GM13977 (cell line): ENCODE results near the gene FBXO48.
"Not testable (repeated sequence)": the region's sequence is repeated elsewhere in the genome, so short reads cannot be mapped to it uniquely, and the experiment has no call there.

Experiments
- DNase-seq: peaks from one replicate; pipeline ENCODE4 v3.0.0; 2012; ENCODE audit warnings: low spot score
- CTCF ChIP-seq: IDR thresholded peaks from 2 replicates; pipeline ENCODE4 v1.5.1; 2012; ENCODE audit warnings: mild to moderate bottlenecking, control low read depth; ENCODE audit not compliant: insufficient read depth; ENCODE audit errors: extremely low read depth, missing control alignments
- in situ Hi-C: fragments of 300-500 bp; cut with MboI; formaldehyde crosslinking; loops from one replicate; pipeline ENCODE4 v1.12.0; 2022; ENCODE audit warnings: low sequenced_read_pairs, low pct_unique_long_range_greater_than_20kb, mixed read lengths, inconsistent platforms; ENCODE audit not compliant: unreplicated experiment

The FBXO48 gene

GRCh38 chr2:68454719-68455118 is 12.4 kb downstream of the FBXO48 start:
- no peak for DNase-seq
- in situ Hi-C loops = no loop called here
- no peak for TF ChIP-seq CTCF

GRCh38 chr2:68453761-68454360 is 13.2 kb downstream of the FBXO48 start:
- DNase-seq = no peak
- TF ChIP-seq CTCF = no peak
- in situ Hi-C loops = no loop called here

- no peak for TF ChIP-seq CTCF
- DNase-seq = no peak
- in situ Hi-C loops = no loop called here
Measured at GRCh38 chr2:68452158-68452900, 14.8 kb downstream of the FBXO48 start.

GRCh38 chr2:68448671-68449653 is 18.1 kb downstream of the FBXO48 start:
- no peak for TF ChIP-seq CTCF
- in situ Hi-C loops = loop anchor here (10.0 kb wide), 2 partner anchors 154 to 324 kb away; no protein-coding TSS in a partner anchor
- no peak for DNase-seq

GRCh38 chr2:68447118-68447517 is 20.0 kb downstream of the FBXO48 start:
- in situ Hi-C loops = loop anchor here (10.0 kb wide), 2 partner anchors 152 to 322 kb away; no protein-coding TSS in a partner anchor
- DNase-seq = no peak
- TF ChIP-seq CTCF = no peak

GRCh38 chr2:68446425-68446824 is 20.7 kb downstream of the FBXO48 start:
- DNase-seq = not testable (repeated sequence)
- in situ Hi-C loops = loop anchor here (10.0 kb wide), 2 partner anchors 152 to 322 kb away; no protein-coding TSS in a partner anchor
